NB4 (cell line): ENCODE measurements around the gene PPRC1.

Source experiments
- MYC ChIP-seq: IDR thresholded peaks from 2 replicates; pipeline ENCODE4 v1.6.1; 2011; ENCODE audit warnings: low read depth, low read length
- TF ChIP-seq, protein P1 (sequence below): IDR thresholded peaks from one replicate; pipeline ENCODE4 v1.5.1; 2012; ENCODE audit warnings: low read depth, low read length

GRCh38 chr10:102159831-102160230 lies 27.0 kb downstream of the PPRC1 start:
- TF ChIP-seq, protein P1, sequence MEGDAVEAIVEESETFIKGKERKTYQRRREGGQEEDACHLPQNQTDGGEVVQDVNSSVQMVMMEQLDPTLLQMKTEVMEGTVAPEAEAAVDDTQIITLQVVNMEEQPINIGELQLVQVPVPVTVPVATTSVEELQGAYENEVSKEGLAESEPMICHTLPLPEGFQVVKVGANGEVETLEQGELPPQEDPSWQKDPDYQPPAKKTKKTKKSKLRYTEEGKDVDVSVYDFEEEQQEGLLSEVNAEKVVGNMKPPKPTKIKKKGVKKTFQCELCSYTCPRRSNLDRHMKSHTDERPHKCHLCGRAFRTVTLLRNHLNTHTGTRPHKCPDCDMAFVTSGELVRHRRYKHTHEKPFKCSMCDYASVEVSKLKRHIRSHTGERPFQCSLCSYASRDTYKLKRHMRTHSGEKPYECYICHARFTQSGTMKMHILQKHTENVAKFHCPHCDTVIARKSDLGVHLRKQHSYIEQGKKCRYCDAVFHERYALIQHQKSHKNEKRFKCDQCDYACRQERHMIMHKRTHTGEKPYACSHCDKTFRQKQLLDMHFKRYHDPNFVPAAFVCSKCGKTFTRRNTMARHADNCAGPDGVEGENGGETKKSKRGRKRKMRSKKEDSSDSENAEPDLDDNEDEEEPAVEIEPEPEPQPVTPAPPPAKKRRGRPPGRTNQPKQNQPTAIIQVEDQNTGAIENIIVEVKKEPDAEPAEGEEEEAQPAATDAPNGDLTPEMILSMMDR, result no peak
- no peak for TF ChIP-seq MYC
